Mammary microvascular endothelial cell (primary cell): ENCODE results near the gene KRT39. TPM values are rescaled to one million over a fixed set of nuclear protein-coding genes. Genes with fewer than 3 reads are reported as not detected.

Source experiments
- total RNA-seq: library from RNA; depleted of rRNA; stranded (reverse); fragments of >200 nt; gene quantifications from 2 replicates; pipeline ENCODE4 v1.2.3, GENCODE V29; 2015

Gene KRT39
- total RNA-seq: not detected in 2 replicates

DNA sequence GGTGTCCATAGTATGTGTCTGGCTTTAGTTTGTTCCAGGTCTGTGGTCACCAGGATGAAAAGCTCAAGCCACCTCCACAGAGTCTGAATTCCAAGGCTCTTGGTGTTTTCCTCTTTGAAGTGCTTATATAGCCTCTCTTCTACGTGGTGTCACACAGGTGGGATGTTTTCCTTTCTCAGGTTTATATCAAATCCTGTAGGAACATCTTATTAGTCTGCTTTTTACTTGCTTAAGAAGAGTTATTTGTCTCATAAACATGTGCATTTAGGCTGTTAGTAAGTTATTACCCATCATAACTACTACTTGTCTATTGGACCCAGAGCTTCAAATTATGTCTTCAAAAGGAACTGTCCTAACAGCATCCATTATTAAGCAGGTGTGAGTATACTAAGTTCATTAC lies at the start of gene KRT39:
TSS of gene KRT39 (minus strand) at position 101 of the 400 bp plus-strand sequence. CDS start at position 9, 92 bp downstream.

GRCh38 chr17:41008811-41009210 lies 42.1 kb upstream of the KRT39 start, which contains the start of gene KRTAP3-1:
Gene KRTAP3-1, minus strand, starts transcription at chr17:41009128. Its CDS starts 54 bp downstream, at chr17:41009074.

GRCh38 chr17:40999563-40999962 lies 32.8 kb upstream of the KRT39 start, which contains the start of gene KRTAP3-2:
Gene KRTAP3-2, minus strand, starts transcription at chr17:40999906. Its CDS starts 53 bp downstream, at chr17:40999853.

GRCh38 chr17:40993839-40994238 lies 27.1 kb upstream of the KRT39 start, which contains the start of gene KRTAP3-3:
Gene KRTAP3-3, minus strand, starts transcription at chr17:40994164. Its CDS starts 67 bp downstream, at chr17:40994097.

DNA sequence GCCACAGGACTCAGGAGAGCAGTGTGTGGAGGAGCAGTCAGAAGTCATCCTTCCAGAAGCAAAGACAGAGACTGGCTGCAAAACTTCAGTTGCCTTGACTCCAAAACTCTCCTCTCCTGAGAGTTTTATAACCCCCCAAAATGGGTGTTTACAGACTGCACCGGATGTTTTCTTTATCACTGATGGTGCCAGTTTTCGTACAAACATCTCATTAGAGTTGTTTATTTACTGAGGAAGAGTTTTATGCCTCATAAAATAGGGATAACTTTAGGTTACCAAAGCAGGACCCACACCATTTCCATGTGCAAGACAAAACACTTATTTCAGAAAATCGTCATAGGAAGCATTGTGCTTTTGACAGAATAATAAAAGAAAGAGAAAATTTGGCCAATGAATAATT lies 17.5 kb upstream of the KRT39 start, which contains the start of gene KRT40:
TSS of gene KRT40 (minus strand) at position 101 of the 400 bp plus-strand sequence. CDS start at position 48, 53 bp downstream.

GRCh38 chr17:40937384-40937819 lies 29.3 kb downstream of the KRT39 start, which contains the start of gene KRT23:
Gene KRT23, minus strand, starts transcription at chr17:40937646. Its CDS starts 1,043 bp downstream, at chr17:40936603.

Other genes starting within 250 kb of the KRT39 start
- gene KRT25, start 211.6 kb downstream of the KRT39 start, total RNA-seq: not detected in 2 replicates
- not detected in 2 replicates for gene KRT26, start 194.7 kb downstream of the KRT39 start, total RNA-seq
- not detected in 2 replicates for gene KRT27, start 184.4 kb downstream of the KRT39 start, total RNA-seq
- not detected in 2 replicates for gene KRT28, start 167.0 kb downstream of the KRT39 start, total RNA-seq
- 21.9 and 23.3 TPM in 2 replicates for gene KRT10, start 144.3 kb downstream of the KRT39 start, total RNA-seq
- gene KRT12, start 99.7 kb downstream of the KRT39 start, total RNA-seq: not detected in 2 replicates
- gene KRT20, start 81.7 kb downstream of the KRT39 start, total RNA-seq: not detected in 2 replicates
- not detected in 2 replicates for gene KRT23, start 29.3 kb downstream of the KRT39 start, total RNA-seq
- not detected in 2 replicates for gene KRT40, start 17.4 kb upstream of the KRT39 start, total RNA-seq
- not detected in 2 replicates for gene KRTAP3-3, start 27.2 kb upstream of the KRT39 start, total RNA-seq
- gene KRTAP3-2, start 33.0 kb upstream of the KRT39 start, total RNA-seq: not detected in 2 replicates
- gene KRTAP3-1, start 42.2 kb upstream of the KRT39 start, total RNA-seq: not detected in 2 replicates
- not detected in 2 replicates for gene KRTAP1-5, start 60.3 kb upstream of the KRT39 start, total RNA-seq
- gene KRTAP1-4, start 63.2 kb upstream of the KRT39 start, total RNA-seq: not detected in 2 replicates
- gene KRTAP1-3, start 67.9 kb upstream of the KRT39 start, total RNA-seq: not detected in 2 replicates
- not detected in 2 replicates for gene KRTAP1-1, start 74.5 kb upstream of the KRT39 start, total RNA-seq
- not detected in 2 replicates for gene KRTAP2-1, start 80.4 kb upstream of the KRT39 start, total RNA-seq
- not detected in 2 replicates for gene KRTAP2-2, start 88.3 kb upstream of the KRT39 start, total RNA-seq
- not detected in 2 replicates for gene KRTAP2-3, start 93.2 kb upstream of the KRT39 start, total RNA-seq
- gene KRTAP2-4, start 98.9 kb upstream of the KRT39 start, total RNA-seq: not detected in 2 replicates
- not detected in 2 replicates for gene KRTAP4-7, start 117.2 kb upstream of the KRT39 start, total RNA-seq
- not detected in 2 replicates for gene KRTAP4-8, start 131.2 kb upstream of the KRT39 start, total RNA-seq
- not detected in 2 replicates for gene KRTAP4-16, start 135.3 kb upstream of the KRT39 start, total RNA-seq
- not detected in 2 replicates for gene KRTAP4-9, start 138.4 kb upstream of the KRT39 start, total RNA-seq
- not detected in 2 replicates for gene KRTAP4-11, start 151.4 kb upstream of the KRT39 start, total RNA-seq
- not detected in 2 replicates for gene KRTAP4-12, start 157.2 kb upstream of the KRT39 start, total RNA-seq
- not detected in 2 replicates for gene KRTAP4-6, start 173.6 kb upstream of the KRT39 start, total RNA-seq
- not detected in 2 replicates for gene KRTAP4-5, start 182.9 kb upstream of the KRT39 start, total RNA-seq
- gene KRTAP4-4, start 193.8 kb upstream of the KRT39 start, total RNA-seq: not detected in 2 replicates
- not detected in 2 replicates for gene KRTAP4-3, start 201.3 kb upstream of the KRT39 start, total RNA-seq
- gene KRTAP4-2, start 211.3 kb upstream of the KRT39 start, total RNA-seq: not detected in 2 replicates
- gene KRTAP4-1, start 218.0 kb upstream of the KRT39 start, total RNA-seq: not detected in 2 replicates
- not detected in 2 replicates for gene KRTAP9-1, start 222.9 kb upstream of the KRT39 start, total RNA-seq